Loucy (cell line): Measurements from ENCODE around the gene MACROH2A1.

ENCODE experiments used
- H2AFZ ChIP-seq: fragments of 200-600 bp; sonication (generic); 2 replicates; pipeline ENCODE4 v1.6.0; 2016; ENCODE audit warnings: antibody characterized with exemption, mild to moderate bottlenecking, low read length, moderate library complexity
- H3F3A ChIP-seq: fragments of 200-600 bp; 2 replicates; pipeline ENCODE4 v1.6.0; 2016; ENCODE audit warnings: antibody characterized with exemption, low read depth, mild to moderate bottlenecking
- H3K27me3 ChIP-seq: fragments of 200-600 bp; sonication (generic); 2 replicates; pipeline ENCODE4 v1.6.1; 2014; ENCODE audit warnings: low read length, mild to moderate bottlenecking; ENCODE audit not compliant: insufficient read depth, poor library complexity, severe bottlenecking
- H3K36me3 ChIP-seq: fragments of 200-600 bp; sonication (generic); 2 replicates; pipeline ENCODE4 v1.6.1; 2016; ENCODE audit warnings: low read length; ENCODE audit not compliant: insufficient read depth
- H3K4me1 ChIP-seq: fragments of 200-600 bp; sonication (generic); 2 replicates; pipeline ENCODE4 v1.5.1; 2014; ENCODE audit warnings: low read length, mild to moderate bottlenecking; ENCODE audit not compliant: insufficient read depth, poor library complexity, severe bottlenecking
- H3K4me2 ChIP-seq: fragments of 200-600 bp; sonication (generic); 2 replicates; pipeline ENCODE4 v1.6.0; 2014; ENCODE audit warnings: antibody characterized with exemption, low read length, low read depth, mild to moderate bottlenecking; ENCODE audit not compliant: poor library complexity, severe bottlenecking
- H3K4me3 ChIP-seq: fragments of 200-600 bp; sonication (generic); 2 replicates; pipeline ENCODE4 v1.5.1; 2014; ENCODE audit warnings: low read length, mild to moderate bottlenecking, mixed read lengths; ENCODE audit not compliant: poor library complexity, severe bottlenecking
- H3K79me2 ChIP-seq: fragments of 200-600 bp; sonication (generic); 2 replicates; pipeline ENCODE4 v1.6.1; 2014; ENCODE audit warnings: low read length; ENCODE audit not compliant: insufficient read depth
- H3K9ac ChIP-seq: fragments of 200-600 bp; sonication (generic); 2 replicates; pipeline ENCODE4 v1.6.0; 2014; ENCODE audit warnings: mild to moderate bottlenecking, low read depth, low read length, moderate library complexity; ENCODE audit not compliant: poor library complexity, severe bottlenecking
- H3K9me2 ChIP-seq: fragments of 200-600 bp; sonication (generic); replicated peaks from 2 replicates; pipeline ENCODE4 v1.6.1; 2016; ENCODE audit warnings: low read depth, low read length, mixed read lengths
- H3K9me3 ChIP-seq: fragments of 200-600 bp; sonication (generic); 2 replicates; pipeline ENCODE4 v1.6.1; 2014; ENCODE audit warnings: mild to moderate bottlenecking, antibody characterized with exemption, low read length, low read depth; ENCODE audit not compliant: insufficient read depth
- H4K20me1 ChIP-seq: fragments of 200-600 bp; sonication (generic); 2 replicates; pipeline ENCODE4 v1.6.0; 2014; ENCODE audit warnings: antibody characterized with exemption, low read length, mild to moderate bottlenecking; ENCODE audit not compliant: insufficient read depth, poor library complexity, severe bottlenecking
- CTCF ChIP-seq: fragments of 200-600 bp; sonication (generic); conservative IDR thresholded peaks from 2 replicates; pipeline ENCODE4 v1.5.1; 2014; ENCODE audit warnings: mild to moderate bottlenecking, antibody characterized with exemption, low read length
- EZH2phosphoT487 ChIP-seq: fragments of 200-600 bp; IDR thresholded peaks from 2 replicates; pipeline ENCODE4 v1.6.1; 2018; ENCODE audit warnings: antibody characterized with exemption, mild to moderate bottlenecking, moderate library complexity, borderline replicate concordance

Gene MACROH2A1

GRCh38 chr5:135339623-135340022 is 59.4 kb downstream of the MACROH2A1 start:
- no peak for TF ChIP-seq CTCF
- H3K36me3 ChIP-seq, result peaks cover 100% of the 10 kb centered on the region

GRCh38 chr5:135339189-135339588 is 59.8 kb downstream of the MACROH2A1 start:
- H3K9me3 ChIP-seq, result no peaks in the 10 kb centered on the region
- H3K4me3 ChIP-seq, result no peak overlapping the region
- no peak overlapping the region for H2AFZ ChIP-seq
- H3K9me2 ChIP-seq, result no peaks in the 10 kb centered on the region
- peaks cover 100% of the 10 kb centered on the region for H3K36me3 ChIP-seq
- H3K4me1 ChIP-seq, result no peaks in the 10 kb centered on the region
- no peaks in the 10 kb centered on the region for H3K27me3 ChIP-seq
- H4K20me1 ChIP-seq, result peaks cover 21% of the 10 kb centered on the region
- H3K4me2 ChIP-seq, result no peak overlapping the region
- H3K79me2 ChIP-seq, result peaks cover 20% of the 10 kb centered on the region
- H3K9ac ChIP-seq, result no peak overlapping the region
- peaks cover 14% of the 10 kb centered on the region; the same call in 1 of the 2 replicates for H3F3A ChIP-seq
- TF ChIP-seq EZH2phosphoT487 (no peak), CTCF (no peak)

More at GRCh38 chr5:135339623-135340022, 59.4 kb downstream of the MACROH2A1 start:
- Histone ChIP-seq H3K79me2 (peaks cover 24% of the 10 kb centered on the region), H3K4me2 (no peak overlapping the region), H3K9me3 (no peaks in the 10 kb centered on the region), H3K4me3 (no peak overlapping the region), H3K27me3 (no peaks in the 10 kb centered on the region), H4K20me1 (peaks cover 25% of the 10 kb centered on the region), H3K9me2 (no peaks in the 10 kb centered on the region), H2AFZ (no peak overlapping the region), H3F3A (peaks cover 10% of the 10 kb centered on the region; the same call in 1 of the 2 replicates), H3K9ac (no peak overlapping the region), H3K4me1 (no peaks in the 10 kb centered on the region)

GRCh38 chr5:135337064-135337463 is 62.0 kb downstream of the MACROH2A1 start:
- Histone ChIP-seq H3K4me3 (no peak overlapping the region), H3K9me2 (no peaks in the 10 kb centered on the region), H2AFZ (no peak overlapping the region), H3K79me2 (peaks cover 8% of the 10 kb centered on the region), H3K36me3 (peaks cover 100% of the 10 kb centered on the region), H4K20me1 (peaks cover 23% of the 10 kb centered on the region), H3F3A (peaks cover 30% of the 10 kb centered on the region), H3K9ac (no peak overlapping the region), H3K9me3 (no peaks in the 10 kb centered on the region), H3K4me2 (no peak overlapping the region), H3K27me3 (no peaks in the 10 kb centered on the region), H3K4me1 (no peaks in the 10 kb centered on the region)
- TF ChIP-seq EZH2phosphoT487, result no peak
- TF ChIP-seq CTCF, result no peak
